Measurements from ENCODE around the gene PTTG1IP.

DNA sequence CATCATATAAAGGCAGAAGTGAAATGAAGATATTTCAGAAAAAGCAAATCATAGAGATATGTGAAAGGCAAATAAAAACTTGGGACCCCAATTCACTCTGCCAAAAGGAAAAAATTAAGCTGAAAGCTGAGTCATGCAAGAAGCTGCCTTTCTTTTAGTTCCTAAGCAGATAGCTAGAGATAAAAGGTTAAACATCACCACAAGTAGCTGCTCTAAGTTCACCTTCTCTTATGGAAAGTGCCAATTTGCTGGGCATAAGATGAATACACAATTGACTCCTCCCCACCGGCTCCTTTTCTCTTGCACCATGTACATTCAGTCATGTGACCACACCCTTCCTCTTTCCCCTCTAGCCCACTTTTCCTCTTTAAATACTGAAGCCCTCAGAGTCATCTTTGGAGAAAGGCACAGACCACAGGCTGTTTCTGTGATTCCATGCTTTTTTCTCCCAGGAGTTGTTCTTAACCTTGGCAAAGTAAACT lies 50.3 kb downstream of the PTTG1IP start:
- TF ChIP-seq, protein P1, sequence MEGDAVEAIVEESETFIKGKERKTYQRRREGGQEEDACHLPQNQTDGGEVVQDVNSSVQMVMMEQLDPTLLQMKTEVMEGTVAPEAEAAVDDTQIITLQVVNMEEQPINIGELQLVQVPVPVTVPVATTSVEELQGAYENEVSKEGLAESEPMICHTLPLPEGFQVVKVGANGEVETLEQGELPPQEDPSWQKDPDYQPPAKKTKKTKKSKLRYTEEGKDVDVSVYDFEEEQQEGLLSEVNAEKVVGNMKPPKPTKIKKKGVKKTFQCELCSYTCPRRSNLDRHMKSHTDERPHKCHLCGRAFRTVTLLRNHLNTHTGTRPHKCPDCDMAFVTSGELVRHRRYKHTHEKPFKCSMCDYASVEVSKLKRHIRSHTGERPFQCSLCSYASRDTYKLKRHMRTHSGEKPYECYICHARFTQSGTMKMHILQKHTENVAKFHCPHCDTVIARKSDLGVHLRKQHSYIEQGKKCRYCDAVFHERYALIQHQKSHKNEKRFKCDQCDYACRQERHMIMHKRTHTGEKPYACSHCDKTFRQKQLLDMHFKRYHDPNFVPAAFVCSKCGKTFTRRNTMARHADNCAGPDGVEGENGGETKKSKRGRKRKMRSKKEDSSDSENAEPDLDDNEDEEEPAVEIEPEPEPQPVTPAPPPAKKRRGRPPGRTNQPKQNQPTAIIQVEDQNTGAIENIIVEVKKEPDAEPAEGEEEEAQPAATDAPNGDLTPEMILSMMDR (conservative IDR thresholded peaks at IDR 0.05; ENCODE audit: low read depth, low read length) = no peak
- TF ChIP-seq CEBPB (IDR thresholded peaks at IDR 0.05; ENCODE audit: low read depth, low read length) = no peak
- no peak for TF ChIP-seq RAD21 (IDR thresholded peaks at IDR 0.05; ENCODE audit: low read length)
- TF ChIP-seq NFE2L2 (IDR thresholded peaks at IDR 0.05; ENCODE audit: low read depth, low read length) = no peak
- no peak for TF ChIP-seq SMC3 (IDR thresholded peaks at IDR 0.05; ENCODE audit: low read depth, low read length)
- TF ChIP-seq MAZ (IDR thresholded peaks at IDR 0.05; ENCODE audit: borderline replicate concordance, low read depth, low read length) = no peak

Data from IMR-90 (cell line).